Measurements from ENCODE around the gene MAP6. TPM values are rescaled to one million over a fixed set of nuclear protein-coding genes. Genes with fewer than 3 reads are reported as not detected.
A peak's percentile ranks its signal among the peaks of the same experiment; 100 is the strongest.

Gene MAP6
- total and polyA plus RNA-seq, 9 donors: 6.1 to 13.4 (median 9.8) TPM

DNA sequence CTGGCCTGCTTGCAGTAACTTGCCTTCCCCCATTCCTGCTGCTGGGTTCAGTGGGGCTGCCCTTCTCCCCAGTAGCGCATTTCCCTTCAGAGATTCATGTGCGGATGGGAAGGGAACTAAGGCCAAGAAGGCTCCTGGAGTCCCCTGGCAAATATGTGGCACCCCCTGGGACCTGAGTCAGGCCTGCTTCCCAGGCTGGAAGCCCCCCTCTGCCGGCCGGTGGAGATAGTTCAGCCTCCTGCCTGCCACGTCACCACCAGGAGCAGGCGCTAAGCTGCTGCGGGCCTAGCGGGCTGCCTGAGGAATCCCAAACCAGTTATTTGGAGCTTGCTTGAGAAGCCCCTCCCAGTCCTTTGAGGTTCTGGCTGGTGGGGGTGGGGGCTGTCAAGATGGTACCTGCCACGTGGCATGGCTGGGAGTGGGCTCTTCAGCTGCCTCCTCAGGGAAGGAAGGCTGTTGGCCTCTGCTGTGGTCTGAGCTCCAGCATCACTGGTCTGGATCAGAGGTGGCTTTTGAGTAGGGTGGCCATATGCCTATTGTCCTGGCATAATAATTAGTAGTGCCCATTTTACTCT is 104.8 kb downstream of the MAP6 start:
- Histone ChIP-seq H3K9me3 (replicated peaks; ENCODE audit: control insufficient read depth, low read depth, low read length) (no peaks in the 10 kb centered on the region), H3K36me3 (ENCODE audit: control insufficient read depth, insufficient read depth, low read length) (peaks cover 46% of the 10 kb centered on the region), H3K27ac (ENCODE audit: low read length) (peak overlapping the region; percentile 100), H3K27me3 (ENCODE audit: control insufficient read depth, insufficient read depth, low read length) (no peaks in the 10 kb centered on the region), H3K4me3 (ENCODE audit: low read length) (peak overlapping the region; percentile 80), H3K4me1 (ENCODE audit: control insufficient read depth, insufficient read depth, low read length) (peaks cover 55% of the 10 kb centered on the region)
- DNase-seq: peak; percentile 88
- 8% methylated on average over 8 of the region's 9 CpGs for WGBS (ENCODE audit: insufficient coverage)

GRCh38 chr11:75563501-75563977 is 105.3 kb downstream of the MAP6 start:
- peak overlapping the region; percentile 80 for H3K4me3 ChIP-seq (ENCODE audit: low read length)
- no peaks in the 10 kb centered on the region for H3K27me3 ChIP-seq (ENCODE audit: control insufficient read depth, insufficient read depth, low read length)
- 3% methylated on average over 5 of the region's 5 CpGs for WGBS (ENCODE audit: insufficient coverage)
- H3K4me1 ChIP-seq (ENCODE audit: control insufficient read depth, insufficient read depth, low read length): peaks cover 60% of the 10 kb centered on the region
- no peak for DNase-seq
- peak overlapping the region; percentile 100 for H3K27ac ChIP-seq (ENCODE audit: low read length)
- H3K36me3 ChIP-seq (ENCODE audit: control insufficient read depth, insufficient read depth, low read length): peaks cover 41% of the 10 kb centered on the region
- no peaks in the 10 kb centered on the region for H3K9me3 ChIP-seq (replicated peaks; ENCODE audit: control insufficient read depth, low read depth, low read length)

- 2% methylated on average over 11 of the region's 16 CpGs for WGBS (ENCODE audit: insufficient coverage)
- no peaks in the 10 kb centered on the region for H3K27me3 ChIP-seq (ENCODE audit: control insufficient read depth, insufficient read depth, low read length)
- peaks cover 66% of the 10 kb centered on the region for H3K4me1 ChIP-seq (ENCODE audit: control insufficient read depth, insufficient read depth, low read length)
- peaks cover 36% of the 10 kb centered on the region for H3K36me3 ChIP-seq (ENCODE audit: control insufficient read depth, insufficient read depth, low read length)
- H3K4me3 ChIP-seq (ENCODE audit: low read length): peak overlapping the region; percentile 80
- H3K27ac ChIP-seq (ENCODE audit: low read length): peak overlapping the region; percentile 100
- DNase-seq: peak; percentile 91
- H3K9me3 ChIP-seq (replicated peaks; ENCODE audit: control insufficient read depth, low read depth, low read length): no peaks in the 10 kb centered on the region
Observed at GRCh38 chr11:75562836-75563484, 105.9 kb downstream of the MAP6 start.

GRCh38 chr11:75562048-75562835 is 106.6 kb downstream of the MAP6 start, which contains the start of gene SERPINH1:
SERPINH1 (plus strand) TSS chr11:75562253; CDS start chr11:75566350, 4,097 bp downstream.
- peak within 1 kb of the TSS; percentile 100 for H3K27ac ChIP-seq (ENCODE audit: low read length)
- peaks cover 73% of the 10 kb centered on the region for H3K4me1 ChIP-seq (ENCODE audit: control insufficient read depth, insufficient read depth, low read length)
- H3K36me3 ChIP-seq (ENCODE audit: control insufficient read depth, insufficient read depth, low read length): peaks cover 29% of the 10 kb centered on the region
- peak within 1 kb of the TSS; percentile 80 for H3K4me3 ChIP-seq (ENCODE audit: low read length)
- no peaks in the 10 kb centered on the region for H3K27me3 ChIP-seq (ENCODE audit: control insufficient read depth, insufficient read depth, low read length)
- H3K9me3 ChIP-seq (replicated peaks; ENCODE audit: control insufficient read depth, low read depth, low read length): no peaks in the 10 kb centered on the region
- peak; percentile 97 for DNase-seq
- under 1% methylated on average over 51 of the region's 51 CpGs for WGBS (ENCODE audit: insufficient coverage)

DNA sequence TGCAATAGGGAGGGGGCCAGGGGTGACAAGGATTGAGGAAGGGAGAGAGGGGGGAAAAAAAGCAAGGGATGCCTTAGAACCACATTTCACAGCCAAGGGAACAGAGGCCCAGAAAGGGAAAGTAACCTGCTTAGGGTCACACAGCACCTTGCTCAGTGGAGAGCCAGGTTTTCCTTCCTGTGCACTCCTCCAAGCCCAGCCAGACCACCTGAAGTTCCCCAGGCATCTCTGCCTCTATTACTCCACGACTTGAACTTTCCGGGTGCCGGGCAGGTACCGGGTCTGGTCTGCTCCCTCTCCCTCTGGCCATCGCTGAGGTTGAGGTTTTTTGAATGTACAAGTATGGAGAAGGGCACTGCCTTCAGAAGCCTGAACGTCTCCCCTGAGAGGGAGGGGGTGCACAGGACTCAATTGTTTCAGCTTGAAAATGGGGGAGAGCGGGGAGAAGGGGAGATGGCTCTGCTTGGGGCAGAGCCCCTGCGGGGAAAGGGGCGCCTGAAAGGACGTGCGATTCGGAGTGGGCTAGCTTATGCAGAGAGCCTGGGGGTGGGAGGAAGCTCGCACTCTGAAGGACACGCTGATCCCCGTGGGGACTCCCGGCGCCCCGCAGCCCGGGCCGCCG is 107.3 kb downstream of the MAP6 start:
- 3% methylated on average over 15 of the region's 21 CpGs for WGBS (ENCODE audit: insufficient coverage)
- Histone ChIP-seq H3K4me1 (ENCODE audit: control insufficient read depth, insufficient read depth, low read length) (peaks cover 79% of the 10 kb centered on the region), H3K36me3 (ENCODE audit: control insufficient read depth, insufficient read depth, low read length) (peaks cover 25% of the 10 kb centered on the region), H3K27ac (ENCODE audit: low read length) (peak overlapping the region; percentile 100), H3K27me3 (ENCODE audit: control insufficient read depth, insufficient read depth, low read length) (no peaks in the 10 kb centered on the region), H3K9me3 (replicated peaks; ENCODE audit: control insufficient read depth, low read depth, low read length) (no peaks in the 10 kb centered on the region), H3K4me3 (ENCODE audit: low read length) (peak overlapping the region; percentile 80)
- no peak for DNase-seq

- no CpG with 5 or more reads among the region's 1 CpG for WGBS (ENCODE audit: insufficient coverage)
- H3K27me3 ChIP-seq (ENCODE audit: control insufficient read depth, insufficient read depth, low read length): no peaks in the 10 kb centered on the region
- H3K4me3 ChIP-seq (ENCODE audit: low read length): no peak overlapping the region
- H3K4me1 ChIP-seq (ENCODE audit: control insufficient read depth, insufficient read depth, low read length): peaks cover 77% of the 10 kb centered on the region
- H3K27ac ChIP-seq (ENCODE audit: low read length): peak overlapping the region; percentile 100
- H3K9me3 ChIP-seq (replicated peaks; ENCODE audit: control insufficient read depth, low read depth, low read length): no peaks in the 10 kb centered on the region
- DNase-seq: no peak
- peaks cover 18% of the 10 kb centered on the region for H3K36me3 ChIP-seq (ENCODE audit: control insufficient read depth, insufficient read depth, low read length)
Observed at GRCh38 chr11:75560644-75561043, 108.2 kb downstream of the MAP6 start.

- H3K9me3 ChIP-seq (replicated peaks; ENCODE audit: control insufficient read depth, low read depth, low read length): no peaks in the 10 kb centered on the region
- H3K27ac ChIP-seq (ENCODE audit: low read length): peak overlapping the region; percentile 92
- WGBS (ENCODE audit: insufficient coverage): 8% methylated on average over 2 of the region's 8 CpGs
- DNase-seq: peak; percentile 95
- peak overlapping the region; percentile 2 for H3K4me3 ChIP-seq (ENCODE audit: low read length)
- H3K36me3 ChIP-seq (ENCODE audit: control insufficient read depth, insufficient read depth, low read length): peaks cover 7% of the 10 kb centered on the region
- no peaks in the 10 kb centered on the region for H3K27me3 ChIP-seq (ENCODE audit: control insufficient read depth, insufficient read depth, low read length)
- H3K4me1 ChIP-seq (ENCODE audit: control insufficient read depth, insufficient read depth, low read length): peaks cover 75% of the 10 kb centered on the region
Observed at GRCh38 chr11:75558939-75559843, 109.6 kb downstream of the MAP6 start.

DNA sequence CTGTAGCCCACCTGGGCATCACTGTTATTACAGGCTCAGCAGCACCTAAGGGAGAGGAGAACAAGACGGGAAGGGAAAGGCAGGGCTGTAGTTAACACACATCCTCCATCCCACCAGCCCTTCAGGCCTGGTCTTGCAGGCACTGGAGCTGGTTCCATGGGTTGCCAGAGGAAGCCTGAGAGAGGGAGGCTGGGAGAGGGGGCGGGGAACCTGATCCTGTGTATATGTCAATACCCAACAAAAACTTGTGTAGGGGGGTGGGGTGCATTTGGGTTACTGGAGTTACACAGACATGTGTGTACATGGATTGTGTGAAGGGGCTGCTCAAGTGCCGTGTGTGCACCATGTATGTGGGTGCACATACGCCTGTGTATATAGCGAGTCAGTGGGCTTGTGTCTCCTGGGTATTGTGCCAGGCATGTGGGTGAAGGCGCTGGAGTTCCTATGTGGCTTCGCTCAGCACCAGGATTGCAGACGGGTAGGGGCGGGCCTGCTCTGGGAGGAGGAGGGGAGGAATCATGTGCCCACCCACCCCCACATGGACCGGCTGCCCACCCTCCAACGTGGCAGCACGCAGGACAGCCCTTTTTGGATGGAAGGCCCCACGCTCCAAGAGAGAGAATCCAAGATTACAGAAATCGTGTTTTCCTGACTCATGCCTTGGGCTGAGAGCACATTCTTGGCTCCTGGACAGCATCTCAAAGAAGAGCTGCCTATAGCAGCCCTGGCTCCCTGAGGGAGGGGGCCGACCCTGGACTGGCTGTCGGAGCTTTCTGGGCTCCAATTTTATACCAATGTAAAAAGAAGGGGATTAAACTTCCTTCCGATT is 111.0 kb downstream of the MAP6 start:
- Histone ChIP-seq H3K4me1 (ENCODE audit: control insufficient read depth, insufficient read depth, low read length) (peaks cover 78% of the 10 kb centered on the region), H3K27ac (ENCODE audit: low read length) (peak overlapping the region; percentile 92), H3K9me3 (replicated peaks; ENCODE audit: control insufficient read depth, low read depth, low read length) (no peaks in the 10 kb centered on the region), H3K36me3 (ENCODE audit: control insufficient read depth, insufficient read depth, low read length) (no peaks in the 10 kb centered on the region), H3K4me3 (ENCODE audit: low read length) (no peak overlapping the region), H3K27me3 (ENCODE audit: control insufficient read depth, insufficient read depth, low read length) (no peaks in the 10 kb centered on the region)
- 13% methylated on average over 3 of the region's 17 CpGs for whole genome bisulfite sequencing (ENCODE audit: insufficient coverage)
- DNase-seq: peak; percentile 96

All from muscle of leg (tissue), 11 donors.